IMR-90 (cell line): ENCODE results near the gene ZDHHC1. TPM values are rescaled to one million over a fixed set of nuclear protein-coding genes. Genes with fewer than 3 reads are reported as not detected.
"Not testable (repeated sequence)": the region's sequence is repeated elsewhere in the genome, so short reads cannot be mapped to it uniquely, and the experiment has no call there.

Experiments
- ATAC-seq: fragments of 200-7000 bp; cut with Tn5 transposase; 2 replicates; pipeline ENCODE4 v1.9.1; 2020; ENCODE audit warnings: low read depth, mild to moderate bottlenecking, moderate library complexity
- BruUV-seq: library from RNA; stranded (reverse); fragments of 400-500 nt; replicated peaks from 2 replicates; lab custom pipeline; 2021; lab: Mats Ljungman, UMichigan
- CTCF ChIA-PET: fragments of 300-600 bp; formaldehyde crosslinking; extraction: SDS; loops from one replicate; lab custom pipeline; 2021; ENCODE audit warnings: antibody characterized with exemption; lab: Yijun Ruan, JAX
- POLR2A ChIA-PET: fragments of 300-600 bp; sonication (Branson Sonifier 250); formaldehyde crosslinking; loops from one replicate; lab custom pipeline; 2022; ENCODE audit warnings: antibody characterized with exemption; ENCODE audit not compliant: unreplicated experiment; lab: Charles Lee
- DNase-seq: peaks from one replicate; pipeline ENCODE4 v3.0.0; 2013
- H2AFZ ChIP-seq: replicated peaks from 2 replicates; pipeline ENCODE3; 2013; ENCODE audit warnings: low read length, mild to moderate bottlenecking; ENCODE audit not compliant: poor library complexity
- H2AK5ac ChIP-seq: 2 replicates; pipeline ENCODE4 v1.6.1; 2013; ENCODE audit warnings: low read depth, low read length, inconsistent platforms
- H2AK9ac ChIP-seq: replicated peaks from 2 replicates; pipeline ENCODE3; 2013; ENCODE audit warnings: mild to moderate bottlenecking, low read depth, low read length, moderate library complexity; ENCODE audit not compliant: poor library complexity
- H2BK120ac ChIP-seq: 2 replicates; pipeline ENCODE4 v1.6.1; 2013; ENCODE audit warnings: low read depth, low read length, inconsistent platforms
- H2BK15ac ChIP-seq: 3 replicates; pipeline ENCODE4 v1.6.1; 2013; ENCODE audit warnings: low read depth, low read length, inconsistent platforms
- H2BK20ac ChIP-seq: 2 replicates; pipeline ENCODE4 v1.6.1; 2013; ENCODE audit warnings: low read depth, mild to moderate bottlenecking, inconsistent platforms, low read length, moderate library complexity
- H2BK5ac ChIP-seq: 2 replicates; pipeline ENCODE4 v1.6.1; 2013; ENCODE audit warnings: mild to moderate bottlenecking, low read depth, low read length, inconsistent platforms; ENCODE audit not compliant: poor library complexity, severe bottlenecking
- H3K14ac ChIP-seq: replicated peaks from 2 replicates; pipeline ENCODE4 v1.6.1; 2013; ENCODE audit warnings: low read depth, low read length, inconsistent platforms
- H3K18ac ChIP-seq: 2 replicates; pipeline ENCODE4 v1.6.1; 2013; ENCODE audit warnings: low read depth, low read length, control low read depth
- H3K23ac ChIP-seq: 2 replicates; pipeline ENCODE4 v1.6.1; 2013; ENCODE audit warnings: low read depth, low read length, inconsistent platforms
- H3K27ac ChIP-seq: 2 replicates; pipeline ENCODE4 v1.5.1; 2013; ENCODE audit warnings: mild to moderate bottlenecking, control low read depth, low read length; ENCODE audit not compliant: insufficient read depth
- H3K27me3 ChIP-seq: 2 replicates; pipeline ENCODE4 v1.6.1; 2013; ENCODE audit warnings: low read length; ENCODE audit not compliant: control insufficient read depth, insufficient read depth
- H3K36me3 ChIP-seq: 2 replicates; pipeline ENCODE4 v1.6.1; 2013; ENCODE audit warnings: low read length, mixed read lengths; ENCODE audit not compliant: control insufficient read depth, insufficient read depth
- H3K4ac ChIP-seq: 2 replicates; pipeline ENCODE4 v1.6.1; 2013; ENCODE audit warnings: low read depth, low read length, inconsistent platforms
- H3K4me1 ChIP-seq: 2 replicates; pipeline ENCODE4 v1.6.1; 2013; ENCODE audit warnings: low read length, mixed read lengths; ENCODE audit not compliant: control insufficient read depth, insufficient read depth
- H3K4me2 ChIP-seq: 2 replicates; pipeline ENCODE4 v1.6.1; 2013; ENCODE audit warnings: low read depth, mild to moderate bottlenecking, control low read depth, low read length, moderate library complexity
- H3K4me3 ChIP-seq: 2 replicates; pipeline ENCODE4 v1.5.1; 2013; ENCODE audit warnings: low read depth, mild to moderate bottlenecking, control low read depth, low read length, moderate library complexity; ENCODE audit not compliant: insufficient read depth
- H3K56ac ChIP-seq: 2 replicates; pipeline ENCODE4 v1.6.1; 2013; ENCODE audit warnings: low read length, inconsistent platforms; ENCODE audit not compliant: insufficient read depth; ENCODE audit errors: extremely low read depth
- H3K79me1 ChIP-seq, 2 experiments: 2 replicates each; pipeline ENCODE4 v1.6.1; 2013; ENCODE audit warnings: low read length in 2 of 2, inconsistent platforms in 1 of 2, low read depth in 1 of 2
- H3K9ac ChIP-seq: 2 replicates; pipeline ENCODE4 v1.6.1; 2013; ENCODE audit warnings: low read depth, low read length, control low read depth
- H3K9me1 ChIP-seq: 2 replicates; pipeline ENCODE4 v1.6.1; 2013; ENCODE audit warnings: low read length, inconsistent platforms; ENCODE audit not compliant: insufficient read depth
- H3K9me3 ChIP-seq: 2 replicates; pipeline ENCODE4 v1.6.1; 2013; ENCODE audit warnings: low read length; ENCODE audit not compliant: control insufficient read depth, insufficient read depth
- H4K20me1 ChIP-seq: 2 replicates; pipeline ENCODE4 v1.6.1; 2013; ENCODE audit warnings: low read length, inconsistent platforms; ENCODE audit not compliant: insufficient read depth
- H4K5ac ChIP-seq: 2 replicates; pipeline ENCODE4 v1.6.1; 2013; ENCODE audit warnings: mild to moderate bottlenecking, low read depth, low read length, control low read depth
- H4K8ac ChIP-seq, 2 experiments: 2 replicates each; pipeline ENCODE4 v1.6.1; 2013; ENCODE audit warnings: low read depth in 2 of 2, low read length in 2 of 2, control low read depth in 1 of 2, inconsistent platforms in 1 of 2
- H4K91ac ChIP-seq: 2 replicates; pipeline ENCODE4 v1.6.1; 2013; ENCODE audit warnings: low read depth, low read length, inconsistent platforms; ENCODE audit not compliant: insufficient read depth
- WGBS, 2 experiments: methylation state at CpG; one replicate each; pipeline versions ENCODE4 v1.1.5 to v1.1.7; 2013; ENCODE audit warnings: missing lambda C conversion rate in 2 of 2; ENCODE audit not compliant: insufficient read length in 1 of 2; ENCODE audit errors: extremely low coverage in 2 of 2; 5-methylcytosine and 5-hydroxymethylcytosine counted together
- dilution Hi-C: fragments of 300-500 bp; cut with HindIII; formaldehyde crosslinking; loops from one replicate; pipeline ENCODE4 v1.14.3; 2018; ENCODE audit warnings: low sequenced_read_pairs; ENCODE audit not compliant: unreplicated experiment
- in situ Hi-C: fragments of 300-500 bp; cut with MboI; formaldehyde crosslinking; loops from 3 replicates; pipeline ENCODE4 v1.14.3; 2019; ENCODE audit warnings: low sequenced_read_pairs, inconsistent platforms, mixed read lengths
- intact Hi-C: fragments of 100-400 bp; cut with micrococcal nuclease; formaldehyde crosslinking; loops from 2 replicates; pipeline ENCODE4 v1.10.0; 2022
- polyA plus RNA-seq, 3 experiments: library from polyadenylated mRNA; depleted of rRNA; stranded (reverse); fragments of >200 nt; gene quantifications; 2 replicates each; pipeline ENCODE4 v1.2.3, GENCODE V29; 2012; ENCODE audit warnings: low replicate concordance in 1 of 3
- total RNA-seq: library from RNA; depleted of rRNA; stranded (reverse); fragments of >200 nt; gene quantifications from 2 replicates; pipeline ENCODE4 v1.2.3, GENCODE V29; 2012

The ZDHHC1 gene
- total and polyA plus RNA-seq, 2 of the 4 experiments (the other 2 are of a cell fraction) = 2.0 to 5.9 TPM

DNA sequence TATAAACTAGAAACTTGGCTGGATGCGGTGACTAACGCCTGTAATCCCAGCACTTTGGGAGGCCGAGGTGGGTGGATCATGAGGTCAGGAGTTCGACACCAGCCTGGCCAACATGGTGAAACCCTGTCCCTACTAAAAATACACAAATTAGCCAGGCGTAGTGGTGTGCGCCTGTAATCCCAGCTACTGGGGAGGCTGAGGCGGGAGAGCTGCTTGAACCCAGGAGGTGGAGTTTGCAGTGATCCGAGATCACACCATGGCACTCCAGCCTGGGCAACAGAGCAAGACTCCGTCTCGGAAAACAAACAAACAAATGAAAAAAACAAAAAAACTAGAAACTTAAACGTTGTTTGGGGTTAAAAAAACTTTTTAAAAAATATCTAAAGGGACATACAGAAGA, 40.3 kb downstream of the ZDHHC1 start:
- H3K18ac ChIP-seq, H3K56ac ChIP-seq: not testable (repeated sequence)

More for the DNA sequence above, 40.3 kb downstream of the ZDHHC1 start:
- H3K4me1 ChIP-seq = peaks cover 12% of the 10 kb centered on the region
- H3K4ac ChIP-seq, DNase-seq, BruUV-seq, dilution Hi-C loops, H2BK120ac ChIP-seq, intact Hi-C loops, H2AFZ ChIP-seq, H4K5ac ChIP-seq, H4K20me1 ChIP-seq, H3K9ac ChIP-seq, CTCF ChIA-PET, H3K36me3 ChIP-seq, H2AK5ac ChIP-seq, H3K14ac ChIP-seq, H2BK20ac ChIP-seq, in situ Hi-C loops, H2AK9ac ChIP-seq, H4K8ac ChIP-seq, POLR2A ChIA-PET, H3K4me3 ChIP-seq, ATAC-seq, H3K79me1 ChIP-seq, H3K27ac ChIP-seq, H3K9me3 ChIP-seq, H3K27me3 ChIP-seq, H3K9me1 ChIP-seq, H3K4me2 ChIP-seq, H2BK5ac ChIP-seq, H2BK15ac ChIP-seq, H4K91ac ChIP-seq, H3K23ac ChIP-seq: not testable (repeated sequence)
- 96% methylated on average over 5 of the region's 11 CpGs; no CpG with 5 or more reads in 1 of the 2 experiments for WGBS, 2 experiments
